NCI-H146 (cell line): ENCODE results near the gene IZUMO4.
A peak's percentile ranks its signal among the peaks of the same experiment; 100 is the strongest.
"Not testable (repeated sequence)": the region's sequence is repeated elsewhere in the genome, so short reads cannot be mapped to it uniquely, and the experiment has no call there.

Experiments used
- DNase-seq: peaks from one replicate; lab custom pipeline; 2025; lab: John Stamatoyannopoulos, UW

The IZUMO4 gene

DNA sequence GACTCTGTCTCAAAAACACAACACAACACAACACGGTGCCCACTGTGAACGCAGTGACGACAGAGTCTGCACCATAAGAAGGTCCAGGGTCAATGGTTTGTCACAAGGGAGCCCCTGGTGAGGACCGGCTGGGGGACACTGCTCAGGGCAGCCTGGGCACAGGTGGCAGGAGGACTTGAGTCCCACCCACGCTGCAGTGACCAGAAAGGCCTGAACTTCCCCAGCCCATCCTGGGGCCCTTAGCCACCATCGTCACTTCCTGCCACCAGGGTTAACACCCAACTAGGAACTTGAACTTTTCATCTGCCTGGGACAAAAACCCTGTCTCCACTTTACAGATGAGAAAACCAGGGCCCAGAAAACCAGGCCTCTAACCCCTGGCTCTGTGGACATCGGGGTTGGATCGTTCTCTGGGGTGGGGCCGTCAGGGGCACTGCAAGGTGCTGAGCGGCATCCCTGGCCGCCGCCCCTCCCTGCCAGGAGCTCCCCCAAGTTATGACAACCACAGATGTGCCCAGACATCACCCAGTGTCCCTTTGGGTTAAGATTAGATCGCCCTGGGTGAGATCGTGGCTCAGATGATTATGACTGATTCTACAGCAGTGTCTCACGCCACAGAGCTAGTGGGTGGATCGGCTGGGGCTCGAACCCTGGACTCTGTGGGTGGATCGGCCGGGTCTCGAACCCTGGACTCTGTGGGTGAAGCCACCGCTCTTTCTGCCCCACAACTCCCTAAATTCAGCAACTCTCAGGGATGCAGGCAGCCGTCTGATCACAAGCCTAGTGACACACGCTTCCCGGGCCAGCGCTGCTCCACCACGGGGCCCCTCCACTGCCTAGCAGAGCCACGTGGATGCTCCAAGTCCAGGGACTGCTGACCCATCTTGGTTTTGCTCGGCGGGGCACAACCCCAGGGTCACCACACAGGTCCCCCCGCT lies 14.6 kb upstream of the IZUMO4 start:
- DNase-seq = no peak

DNA sequence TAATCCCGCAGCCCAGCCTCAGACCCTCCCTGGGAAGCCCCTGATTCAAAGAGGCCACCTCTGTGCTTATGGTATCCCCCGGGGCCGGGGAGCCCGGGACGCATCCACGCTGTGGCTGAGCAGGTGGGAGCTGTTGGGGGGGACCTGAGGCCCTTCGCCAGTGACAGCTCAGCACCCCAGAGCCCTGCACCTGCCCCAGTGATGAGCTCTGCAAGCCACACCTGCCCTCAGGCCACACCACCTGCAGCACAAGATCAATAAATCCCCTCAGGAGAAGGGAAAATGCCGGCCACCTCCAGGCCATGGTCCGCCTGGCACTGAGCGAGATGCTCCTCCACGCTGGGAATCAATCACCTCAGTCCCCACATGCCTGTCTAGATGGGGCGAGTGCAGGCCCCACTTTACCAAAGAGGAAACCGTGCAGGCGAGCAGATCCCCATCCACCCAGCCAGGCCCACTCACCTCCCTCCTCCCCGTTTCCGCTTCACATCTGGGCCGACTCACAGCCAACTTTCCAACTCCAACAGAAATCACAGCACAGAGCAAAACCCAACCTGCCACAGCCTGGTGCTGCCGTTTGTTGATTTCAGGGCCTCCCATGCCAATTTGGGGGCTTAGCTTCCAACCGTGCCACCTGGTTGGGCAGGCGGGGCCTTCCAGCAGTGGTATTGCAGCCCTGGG lies 13.4 kb upstream of the IZUMO4 start:
- DNase-seq = peak; percentile 91

DNA sequence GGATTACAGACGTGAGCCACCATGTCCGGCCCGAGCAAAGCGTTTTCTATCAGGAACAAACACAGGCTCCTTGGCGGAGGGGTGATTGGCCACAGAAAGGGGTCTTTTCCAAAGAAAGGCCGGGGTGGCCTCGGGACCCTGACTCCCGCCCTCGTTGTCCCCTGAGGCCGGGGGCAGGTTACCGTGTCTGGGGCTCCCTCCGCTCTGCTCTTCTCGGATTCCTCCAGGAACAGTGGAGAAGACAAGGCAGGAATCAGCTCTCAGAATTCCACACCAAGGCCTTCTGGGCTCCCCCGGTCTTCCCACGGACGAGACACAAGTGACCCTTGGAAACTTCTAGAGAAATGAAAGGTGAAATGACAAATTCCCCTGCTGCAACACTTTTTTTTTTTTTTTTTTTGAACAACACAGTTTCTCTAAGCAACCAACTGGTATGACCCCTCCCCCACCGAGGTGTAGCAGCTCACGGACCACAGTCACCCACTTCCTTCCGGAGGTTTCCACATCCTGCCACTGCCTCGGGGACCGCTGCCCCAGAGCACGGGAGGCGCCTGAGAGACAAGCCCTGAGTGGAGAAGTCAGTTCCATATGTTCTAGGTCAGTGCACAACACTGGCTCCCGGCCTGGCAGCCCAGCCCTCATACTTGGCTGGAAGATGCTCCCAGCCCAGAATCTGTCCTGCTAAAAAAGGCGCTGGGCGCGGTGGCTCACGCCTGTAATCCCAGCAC lies 11.6 kb upstream of the IZUMO4 start:
- DNase-seq = no peak

DNA sequence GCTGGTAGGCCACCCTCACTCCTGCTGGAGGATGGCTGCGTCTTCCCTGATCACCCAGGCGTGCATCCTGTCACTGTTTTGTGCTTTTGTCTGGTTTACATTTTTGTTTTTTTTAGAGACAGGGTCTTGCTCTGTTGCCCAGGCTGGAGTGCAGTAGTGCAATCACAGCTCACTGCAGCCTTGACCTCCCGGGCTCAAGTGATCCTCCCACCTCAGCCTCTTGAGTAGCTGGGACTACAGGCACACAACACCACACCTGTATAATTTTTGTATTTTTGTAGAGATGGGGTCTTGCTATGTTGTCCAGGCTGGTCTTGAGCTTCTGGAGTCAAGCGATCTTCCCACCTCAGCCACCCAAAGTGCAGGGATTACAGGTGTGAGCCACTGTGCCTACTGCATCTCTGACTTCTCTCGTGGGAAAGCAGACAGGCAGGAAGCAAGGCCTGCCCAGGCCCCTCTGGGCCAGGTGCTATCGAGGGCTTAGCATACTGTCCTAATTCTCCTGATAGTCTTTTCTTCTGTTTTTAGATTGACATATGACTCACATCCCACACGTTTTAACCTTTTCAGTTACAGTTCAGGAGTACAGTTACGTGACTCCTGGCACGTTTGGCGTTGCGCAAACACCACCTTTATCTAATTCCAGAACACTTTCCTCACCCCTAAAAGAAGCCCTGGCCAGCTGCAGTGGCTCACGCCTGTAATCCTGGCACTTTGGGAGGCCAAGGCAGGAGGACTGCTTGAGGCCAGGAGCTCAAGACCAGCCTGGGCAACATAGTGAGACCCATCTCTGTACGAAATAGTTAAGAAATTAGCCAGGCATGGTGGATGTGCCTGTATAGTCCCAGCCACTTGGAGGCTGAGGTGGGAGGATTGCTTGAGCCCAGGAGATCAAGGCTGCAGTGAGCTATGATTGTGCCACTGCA lies 9.8 kb upstream of the IZUMO4 start:
- not testable (repeated sequence) for DNase-seq

DNA sequence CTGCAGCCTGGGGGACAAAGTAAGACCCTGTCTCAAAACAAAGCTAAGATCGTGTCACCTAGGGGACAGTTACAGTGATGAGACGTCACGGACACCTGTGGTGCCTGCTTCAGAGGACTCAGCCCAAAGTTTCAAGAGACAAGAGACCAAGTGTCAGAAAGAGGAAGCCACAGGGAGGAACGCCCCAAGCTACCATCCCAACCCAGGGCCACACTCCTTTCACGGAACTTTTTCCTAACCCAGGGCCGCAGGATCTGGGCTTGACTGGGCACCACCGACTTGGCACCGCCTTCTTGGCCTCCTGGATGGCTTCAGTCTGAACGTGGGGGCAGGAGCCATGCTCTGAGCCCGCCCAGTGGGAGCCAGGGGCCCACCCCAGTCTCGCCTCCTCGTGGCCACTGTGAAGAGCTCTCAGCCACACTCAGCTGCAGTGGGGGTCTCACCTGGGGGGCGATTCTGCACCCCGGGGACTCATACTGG lies 9.1 kb upstream of the IZUMO4 start:
- DNase-seq = no peak

DNA sequence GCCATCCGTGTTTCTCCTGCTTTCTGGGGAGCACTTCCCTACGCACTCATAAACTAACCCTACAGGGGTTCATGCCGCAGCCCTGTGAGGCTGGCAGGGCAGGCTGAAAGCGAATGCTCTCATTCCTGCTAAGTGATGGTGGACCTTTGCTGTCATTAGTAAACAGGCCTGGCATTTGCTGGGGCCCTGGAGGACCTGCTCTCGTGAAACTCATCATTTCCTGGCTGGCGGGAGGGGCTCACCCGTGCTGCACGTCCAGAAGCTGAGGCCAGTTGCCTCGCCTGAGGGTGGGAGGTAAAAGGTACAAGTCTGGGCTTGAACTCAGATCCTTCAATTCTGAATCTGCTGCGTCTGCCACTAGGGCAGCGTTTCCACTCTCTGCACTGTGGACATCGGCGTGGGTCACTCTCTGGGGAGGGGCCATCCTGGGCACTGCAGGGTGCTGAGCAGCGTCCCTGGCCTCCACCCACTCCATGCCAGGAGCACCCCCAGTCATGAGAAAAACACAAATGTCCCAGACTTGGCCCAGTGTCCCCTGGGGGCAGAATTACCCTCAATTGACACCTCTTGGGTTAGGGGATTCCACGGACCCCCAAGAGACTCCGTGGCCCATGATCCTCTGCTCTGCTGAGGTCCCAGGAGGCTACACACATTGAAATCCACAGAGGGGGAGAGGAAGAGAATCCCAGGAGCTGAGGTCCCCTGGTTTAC lies 7.6 kb upstream of the IZUMO4 start:
- DNase-seq = no peak

DNA sequence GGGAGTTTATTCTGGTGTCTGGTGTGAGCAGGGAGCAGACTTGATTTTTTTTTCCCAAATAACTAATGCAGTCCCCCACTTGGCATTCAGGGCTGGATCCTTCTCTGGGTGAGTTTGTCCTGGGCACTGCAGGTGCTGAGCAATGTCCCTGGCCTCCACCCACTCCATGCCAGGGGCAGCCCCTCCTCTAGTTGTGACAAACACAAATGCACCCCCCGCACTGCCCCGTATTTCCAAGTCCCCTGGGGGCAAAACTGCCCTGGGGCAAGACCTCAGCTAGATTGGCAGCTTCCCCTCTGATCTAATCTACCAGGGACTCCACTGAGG lies 7.0 kb upstream of the IZUMO4 start:
- no peak for DNase-seq

DNA sequence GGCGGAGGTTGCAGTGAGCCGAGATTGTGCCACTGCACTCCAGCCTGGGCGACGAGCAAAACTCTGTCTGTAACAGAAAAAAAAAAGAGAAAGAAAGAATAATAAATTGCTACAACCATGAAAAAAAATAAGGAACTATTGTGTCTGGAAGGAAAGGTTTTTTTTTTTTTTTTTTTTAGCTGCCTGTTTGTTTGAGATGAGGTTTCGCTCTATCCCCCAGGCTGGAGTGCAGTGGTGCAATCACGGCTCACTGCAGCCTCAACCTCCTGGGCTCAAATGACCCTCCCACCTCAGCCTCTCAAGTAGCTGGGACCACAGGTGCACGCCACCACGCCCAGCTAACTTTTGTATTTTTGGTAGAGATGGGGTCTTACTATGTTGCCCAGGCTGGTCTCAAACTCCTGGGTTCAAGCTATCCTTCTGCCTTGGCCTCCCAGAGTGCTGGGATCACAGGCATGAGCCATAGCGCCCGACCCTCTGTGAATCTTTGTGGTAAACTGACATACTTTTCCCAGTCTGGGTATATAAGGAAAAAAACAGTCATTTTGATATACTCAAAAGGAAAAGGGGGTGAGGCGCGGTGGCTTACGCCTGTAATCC lies 4.7 kb upstream of the IZUMO4 start:
- not testable (repeated sequence) for DNase-seq

DNA sequence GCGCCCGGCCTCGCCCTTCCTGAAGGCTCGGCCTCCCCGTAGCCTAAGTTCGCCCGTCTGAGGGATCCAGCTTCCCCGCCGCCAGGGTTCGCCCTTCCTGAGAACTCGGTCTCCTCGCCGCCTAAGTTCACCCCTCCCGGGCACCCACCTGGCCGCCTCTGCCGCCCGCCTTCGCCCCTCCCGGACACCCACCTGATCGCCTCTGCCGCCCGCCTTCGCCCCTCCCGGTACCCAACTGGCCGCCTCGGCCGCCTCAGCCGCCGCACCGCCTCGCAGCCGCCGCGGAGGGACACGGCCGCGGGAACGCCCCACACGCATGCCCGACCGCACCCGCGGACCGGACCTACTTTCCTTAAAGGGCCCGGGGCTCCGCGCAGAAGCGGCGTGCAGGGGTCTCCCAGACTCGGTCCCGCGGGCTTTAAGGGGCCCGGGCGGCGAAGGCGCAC lies 658 bp upstream of the IZUMO4 start, which contains the start of gene MOB3A:
MOB3A (minus strand) TSS at position 293 of the 446 bp plus-strand sequence. CDS start 17,766 bp downstream, outside the sequence.
- DNase-seq = peak; percentile 91

DNA sequence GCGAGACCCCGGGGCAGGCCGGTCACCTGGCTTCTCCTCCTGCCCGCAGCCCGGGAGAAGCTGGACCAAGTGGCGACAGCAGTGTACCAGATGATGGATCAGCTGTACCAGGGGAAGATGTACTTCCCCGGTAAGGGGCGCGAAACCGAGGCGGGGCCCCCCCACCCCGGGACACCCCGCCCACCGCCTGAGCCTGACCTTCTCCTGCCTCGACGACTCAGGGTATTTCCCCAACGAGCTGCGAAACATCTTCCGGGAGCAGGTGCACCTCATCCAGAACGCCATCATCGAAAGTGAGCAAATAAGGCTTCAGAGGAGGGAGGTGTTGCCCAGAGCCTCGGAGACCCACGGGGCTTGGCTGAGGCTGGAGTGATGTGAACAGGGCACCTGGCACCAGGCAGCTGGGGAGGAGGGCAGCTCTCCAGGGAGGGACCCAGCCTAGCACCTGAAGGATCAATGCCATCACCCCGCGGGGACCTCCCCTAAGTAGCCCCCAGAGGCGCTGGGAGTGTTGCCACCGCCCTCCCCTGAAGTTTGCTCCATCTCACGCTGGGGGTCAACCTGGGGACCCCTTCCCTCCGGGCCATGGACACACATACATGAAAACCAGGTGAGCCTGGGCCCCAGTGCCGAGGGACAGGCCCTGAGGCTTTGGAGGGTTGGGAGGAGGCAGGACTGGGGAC lies 629 bp downstream of the IZUMO4 start:
- peak; percentile 5 for DNase-seq

DNA sequence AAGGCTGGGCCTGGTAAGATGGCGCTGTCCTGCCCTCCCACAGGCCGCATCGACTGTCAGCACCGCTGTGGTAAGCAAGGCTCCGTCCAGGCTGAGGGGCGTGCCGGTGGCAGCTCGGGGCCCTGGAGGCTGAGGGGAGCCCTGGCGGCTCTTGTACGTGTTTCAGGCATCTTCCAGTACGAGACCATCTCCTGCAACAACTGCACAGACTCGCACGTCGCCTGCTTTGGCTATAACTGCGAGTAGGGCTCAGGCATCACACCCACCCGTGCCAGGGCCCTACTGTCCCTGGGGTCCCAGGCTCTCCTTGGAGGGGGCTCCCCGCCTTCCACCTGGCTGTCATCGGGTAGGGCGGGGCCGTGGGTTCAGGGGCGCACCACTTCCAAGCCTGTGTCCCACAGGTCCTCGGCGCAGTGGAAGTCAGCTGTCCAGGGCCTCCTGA lies 1.2 kb downstream of the IZUMO4 start:
- DNase-seq = no peak

DNA sequence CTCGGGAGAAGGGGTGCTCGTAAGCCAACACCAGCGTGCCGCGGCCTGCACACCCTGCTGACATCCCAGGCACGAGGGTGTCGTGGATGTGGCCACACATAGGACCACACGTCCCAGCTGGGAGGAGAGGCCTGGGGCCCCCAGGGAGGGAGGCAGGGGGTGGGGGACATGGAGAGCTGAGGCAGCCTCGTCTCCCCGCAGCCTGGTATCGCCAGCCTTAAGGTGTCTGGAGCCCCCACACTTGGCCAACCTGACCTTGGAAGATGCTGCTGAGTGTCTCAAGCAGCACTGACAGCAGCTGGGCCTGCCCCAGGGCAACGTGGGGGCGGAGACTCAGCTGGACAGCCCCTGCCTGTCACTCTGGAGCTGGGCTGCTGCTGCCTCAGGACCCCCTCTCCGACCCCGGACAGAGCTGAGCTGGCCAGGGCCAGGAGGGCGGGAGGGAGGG lies 2.4 kb downstream of the IZUMO4 start:
- no peak for DNase-seq

DNA sequence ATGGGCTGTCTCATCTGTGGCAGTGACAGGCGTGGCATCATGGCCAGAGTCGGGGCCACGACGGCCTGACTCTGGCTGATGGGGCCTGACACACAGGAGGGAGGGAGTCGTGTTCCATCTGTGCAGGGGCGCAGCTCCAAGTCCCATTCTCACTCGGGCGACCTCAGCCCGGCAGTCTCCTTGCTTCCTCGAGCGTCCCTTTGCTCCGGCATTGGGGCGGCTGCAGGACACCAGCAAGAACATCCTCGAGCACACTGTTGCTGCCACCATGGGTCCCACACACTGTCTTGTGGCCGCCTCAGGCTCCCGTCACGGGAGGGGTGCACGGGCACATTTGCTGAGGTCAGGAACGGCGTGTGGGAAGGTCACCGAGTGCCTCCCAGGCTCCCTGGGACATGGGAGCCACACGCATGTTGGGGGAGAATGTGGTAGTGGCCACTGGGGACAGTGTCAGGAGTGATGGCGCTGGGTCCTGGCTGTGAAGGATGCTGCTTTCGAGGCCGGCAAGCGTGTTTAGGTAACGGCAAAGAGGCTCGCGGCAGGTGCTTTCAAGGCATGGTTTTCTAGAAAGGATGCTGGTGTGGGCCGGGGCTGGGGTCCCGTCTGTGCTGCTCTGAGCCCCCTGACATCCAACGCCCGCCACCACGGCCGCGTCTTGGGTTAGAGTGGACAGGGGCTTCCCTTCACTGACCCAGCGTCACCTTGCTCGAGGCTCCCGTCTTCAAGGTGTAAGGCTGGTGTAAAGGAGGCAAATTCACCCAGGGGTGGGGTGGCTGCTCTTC lies 3.4 kb downstream of the IZUMO4 start:
- no peak for DNase-seq

DNA sequence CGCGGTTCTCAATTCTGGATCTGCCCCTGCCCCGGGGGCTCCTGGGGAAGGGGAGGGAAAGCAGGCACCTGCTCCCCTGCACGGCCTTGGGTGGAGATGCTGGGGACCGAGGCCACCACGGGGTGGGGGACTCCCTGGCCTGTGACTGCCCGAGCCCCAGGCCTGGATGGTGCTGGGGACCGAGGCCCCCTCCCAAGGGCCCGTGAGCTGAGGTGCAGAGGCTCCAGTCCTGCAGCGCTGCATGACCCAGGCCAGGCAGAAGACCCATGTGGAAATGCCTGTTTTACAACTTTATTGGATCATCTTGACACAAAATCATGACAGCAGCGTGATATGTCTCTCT lies 4.0 kb downstream of the IZUMO4 start:
- DNase-seq = no peak

DNA sequence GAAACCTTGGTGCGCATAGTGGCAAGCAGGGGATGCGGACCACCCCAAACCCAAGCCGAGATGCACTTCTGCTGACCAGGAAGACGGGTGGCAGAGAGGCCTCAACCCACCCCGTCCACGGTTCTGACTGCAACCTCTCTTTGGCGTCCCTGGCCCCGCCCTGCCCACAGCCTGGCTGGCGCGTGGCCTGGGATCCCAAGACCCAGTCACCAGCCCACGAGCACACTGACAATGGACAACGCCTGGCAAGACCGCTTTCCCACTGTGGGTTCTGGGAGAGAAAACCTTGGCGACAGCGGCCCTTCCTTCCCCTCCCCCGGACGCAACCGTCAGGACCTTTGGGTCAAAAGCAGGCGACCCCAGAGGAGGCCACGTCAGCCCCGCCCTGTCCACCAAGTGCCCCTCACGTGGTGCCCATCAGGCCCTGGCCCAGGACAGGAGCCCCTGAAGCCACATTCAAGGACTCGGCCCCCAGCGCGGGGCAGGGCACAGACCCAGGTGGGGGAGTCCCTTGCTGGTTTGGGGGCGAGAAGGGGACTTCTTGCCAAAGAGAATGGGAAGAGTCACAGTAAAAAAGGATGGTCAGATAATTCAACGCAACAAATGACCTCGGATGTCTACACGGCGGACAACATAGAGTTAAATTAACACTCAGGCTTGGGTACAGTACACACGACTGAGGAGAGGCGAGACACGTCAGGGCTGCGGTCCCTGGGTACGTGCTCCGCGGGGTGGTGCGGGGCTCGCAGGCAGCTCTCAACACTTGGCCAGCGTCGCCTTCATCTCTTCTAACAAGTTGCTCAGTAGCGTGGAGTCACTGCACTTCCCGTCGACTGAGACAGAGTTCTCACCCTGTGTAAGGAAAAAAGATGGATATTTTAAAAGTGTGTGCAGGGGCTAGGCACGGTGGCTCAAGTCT lies 5.0 kb downstream of the IZUMO4 start:
- DNase-seq = no peak

DNA sequence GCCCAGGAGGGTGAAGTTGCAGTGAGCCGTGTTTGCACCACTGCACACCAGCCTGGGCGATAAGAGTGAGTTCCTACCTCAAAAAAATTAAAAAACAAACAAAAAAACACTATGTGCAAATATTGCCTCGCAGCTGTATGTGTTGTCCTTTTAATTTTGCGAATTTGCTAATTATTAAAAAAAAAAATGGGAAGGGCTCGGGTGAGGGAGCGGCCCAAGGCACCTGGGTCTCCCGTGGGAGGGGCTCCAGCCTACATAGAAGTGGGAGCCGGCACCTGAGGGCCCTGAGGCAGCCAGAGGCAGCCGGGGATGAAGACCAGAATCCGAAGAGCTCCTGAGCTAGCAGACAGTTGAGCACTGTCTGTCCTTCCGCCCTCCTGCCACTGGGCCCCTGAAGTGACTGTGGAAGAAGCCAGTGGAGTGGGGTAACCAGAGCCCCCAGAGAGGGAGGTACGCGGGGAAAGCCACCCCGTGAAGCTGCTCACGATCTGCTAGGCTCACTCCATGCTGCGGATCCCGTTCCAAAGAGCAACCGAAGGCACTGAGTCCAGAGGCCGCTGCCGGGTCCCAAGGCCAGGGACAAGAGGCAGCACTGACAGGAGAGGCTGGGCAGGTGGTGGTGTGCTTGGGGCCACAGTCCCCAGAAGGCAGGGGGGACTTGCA lies 6.5 kb downstream of the IZUMO4 start:
- no peak for DNase-seq
